Smooth muscle cell (in vitro differentiated cells): ENCODE results near the gene MYOT. TPM values are rescaled to one million over a fixed set of nuclear protein-coding genes. Genes with fewer than 3 reads are reported as not detected.

Source experiments
- DNase-seq: peaks from one replicate; lab custom pipeline; 2025; ENCODE audit not compliant: unreplicated experiment; lab: John Stamatoyannopoulos, UW
- H2AFZ ChIP-seq: fragments of 200-600 bp; sonication (generic); 2 replicates; pipeline ENCODE4 v1.6.0; 2016; ENCODE audit warnings: antibody characterized with exemption, low read depth, mild to moderate bottlenecking
- H3F3A ChIP-seq: fragments of 200-600 bp; sonication (generic); 2 replicates; pipeline ENCODE4 v1.6.0; 2017; ENCODE audit warnings: antibody characterized with exemption, low read depth
- H3K27ac ChIP-seq: fragments of 200-600 bp; sonication (generic); 2 replicates; pipeline ENCODE4 v1.5.1; 2016; ENCODE audit warnings: low read depth, mild to moderate bottlenecking
- H3K27me3 ChIP-seq: fragments of 200-600 bp; sonication (generic); 2 replicates; pipeline ENCODE4 v1.6.1; 2016; ENCODE audit warnings: low read depth, mild to moderate bottlenecking
- H3K36me3 ChIP-seq: fragments of 200-600 bp; sonication (generic); 2 replicates; pipeline ENCODE4 v1.5.1; 2016; ENCODE audit warnings: low read depth
- H3K4me1 ChIP-seq: fragments of 200-600 bp; sonication (generic); 2 replicates; pipeline ENCODE4 v1.5.1; 2016; ENCODE audit warnings: low read depth
- H3K4me2 ChIP-seq: fragments of 200-600 bp; sonication (generic); 2 replicates; pipeline ENCODE4 v1.6.0; 2016; ENCODE audit warnings: mild to moderate bottlenecking
- H3K4me3 ChIP-seq: fragments of 200-600 bp; sonication (generic); 2 replicates; pipeline ENCODE4 v1.5.1; 2016; ENCODE audit warnings: mild to moderate bottlenecking
- H3K79me2 ChIP-seq: fragments of 200-600 bp; sonication (generic); 2 replicates; pipeline ENCODE4 v1.6.0; 2016; ENCODE audit warnings: low read depth, mild to moderate bottlenecking
- H3K9ac ChIP-seq: fragments of 200-600 bp; sonication (generic); 2 replicates; pipeline ENCODE4 v1.6.0; 2016; ENCODE audit warnings: low read depth
- H3K9me3 ChIP-seq: fragments of 200-600 bp; sonication (generic); replicated peaks from 2 replicates; pipeline ENCODE4 v1.5.1; 2016; ENCODE audit warnings: low read depth
- H4K20me1 ChIP-seq: fragments of 200-600 bp; sonication (generic); 2 replicates; pipeline ENCODE4 v1.6.0; 2016; ENCODE audit warnings: low read depth
- CTCF ChIP-seq: fragments of 200-600 bp; sonication (generic); IDR thresholded peaks from 2 replicates; pipeline ENCODE4 v1.5.1; 2017; ENCODE audit warnings: borderline replicate concordance, mild to moderate bottlenecking, antibody characterized with exemption; ENCODE audit not compliant: insufficient read depth, poor library complexity, severe bottlenecking
- WGBS: methylation state at CpG from one replicate; pipeline ENCODE4 v1.1.7; 2016; ENCODE audit warnings: low lambda C conversion rate; 5-methylcytosine and 5-hydroxymethylcytosine counted together
- polyA plus RNA-seq: library from polyadenylated mRNA; unstranded; fragments of >200 nt; fragmentation: Nextera tagmentation; extraction: Ambion mirVana; gene quantifications from 2 replicates; pipeline ENCODE4 v1.2.1, GENCODE V29; 2016
- total RNA-seq: library from RNA; depleted of rRNA; stranded (reverse); fragments of >200 nt; gene quantifications from 2 replicates; pipeline ENCODE4 v1.2.3, GENCODE V29; 2014

The MYOT gene
- total RNA-seq (not detected in 2 replicates), polyA plus RNA-seq (0.07 and 0.29 TPM in 2 replicates)

- H3K79me2 ChIP-seq: no peaks in the 10 kb centered on the region
- no peak within 1 kb of the TSS for H3K9ac ChIP-seq
- H3K4me2 ChIP-seq: no peak within 1 kb of the TSS
- H3K27me3 ChIP-seq: peaks cover 12% of the 10 kb centered on the region
- H3K4me1 ChIP-seq: no peaks in the 10 kb centered on the region
- H3K4me3 ChIP-seq: no peak within 1 kb of the TSS
- WGBS: 62% methylated on average over 3 of the region's 3 CpGs
- H3F3A ChIP-seq: no peaks in the 10 kb centered on the region
- no peak for TF ChIP-seq CTCF
- H2AFZ ChIP-seq: no peak within 1 kb of the TSS
- no peaks in the 10 kb centered on the region for H3K36me3 ChIP-seq
- DNase-seq: no peak
- H3K9me3 ChIP-seq: no peaks in the 10 kb centered on the region
- H4K20me1 ChIP-seq: no peaks in the 10 kb centered on the region
- no peak within 1 kb of the TSS for H3K27ac ChIP-seq
These were observed at the start of gene MYOT for GRCh38 chr5:137867664-137868063. MYOT (plus strand) TSS chr5:137867860; CDS start chr5:137870652, 2,792 bp downstream.

DNA sequence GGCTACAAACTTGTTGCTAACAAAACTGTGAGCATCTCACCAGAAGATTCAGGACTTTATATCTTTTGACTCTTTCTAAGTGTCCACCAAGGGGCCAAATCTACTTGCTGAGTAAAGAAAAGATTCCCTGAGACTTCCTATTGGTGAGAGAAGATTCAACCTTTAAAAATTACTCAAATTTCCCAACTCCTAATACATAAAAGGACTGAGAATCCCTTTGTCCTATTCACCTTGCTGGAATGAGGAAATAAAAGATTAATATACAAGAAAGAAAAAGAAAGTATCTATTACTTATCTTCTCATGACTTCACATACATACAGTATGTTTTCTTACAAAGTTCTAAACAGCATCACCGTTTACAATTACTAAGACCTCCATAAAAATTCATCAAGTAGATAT, 47.9 kb upstream of the MYOT start:
- H3K27ac ChIP-seq: no peak overlapping the region
- DNase-seq: no peak
- H3F3A ChIP-seq: no peaks in the 10 kb centered on the region
- no peak overlapping the region for H3K9ac ChIP-seq
- H3K4me2 ChIP-seq: no peak overlapping the region
- H2AFZ ChIP-seq: no peak overlapping the region
- H3K27me3 ChIP-seq: peaks cover 9% of the 10 kb centered on the region
- H4K20me1 ChIP-seq: no peaks in the 10 kb centered on the region
- no peak for TF ChIP-seq CTCF
- no peaks in the 10 kb centered on the region for H3K79me2 ChIP-seq
- WGBS: 86% methylated on average over 1 of the region's 1 CpG
- H3K4me3 ChIP-seq: no peak overlapping the region
- H3K4me1 ChIP-seq: no peaks in the 10 kb centered on the region
- no peaks in the 10 kb centered on the region for H3K9me3 ChIP-seq
- H3K36me3 ChIP-seq: no peaks in the 10 kb centered on the region

DNA sequence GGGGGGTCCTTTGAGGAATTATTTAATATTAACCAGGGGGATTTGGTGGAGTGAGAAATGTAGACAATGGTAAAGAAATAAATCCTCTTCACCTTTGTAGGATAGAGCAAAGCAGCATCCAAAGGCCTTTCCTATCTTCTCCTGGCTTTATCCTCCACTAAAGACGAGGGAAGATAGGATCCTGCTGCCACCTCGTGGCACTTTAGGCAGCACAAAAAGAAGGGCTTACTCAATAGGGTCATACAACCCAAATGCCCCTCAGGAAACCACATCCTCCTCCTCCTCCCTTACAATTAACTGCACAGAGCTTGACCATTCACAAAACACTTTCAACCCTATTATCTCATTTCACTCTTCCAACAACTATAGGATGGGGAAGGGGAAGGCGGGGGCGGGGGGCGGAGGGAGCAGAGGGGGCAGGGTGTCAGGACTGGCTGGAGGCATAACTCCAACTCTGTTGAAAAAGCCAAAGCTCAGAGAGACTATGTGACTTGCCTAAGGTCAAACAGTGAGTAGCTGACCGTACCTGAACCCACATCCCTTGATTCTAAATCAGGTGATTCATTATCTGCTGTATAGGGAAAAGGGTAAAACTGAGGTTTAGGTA, 45.4 kb upstream of the MYOT start:
- 29% methylated on average over 6 of the region's 6 CpGs for WGBS
- Histone ChIP-seq H3K4me2 (no peak overlapping the region), H3K27ac (no peak overlapping the region), H3K4me3 (no peak overlapping the region), H3K79me2 (no peaks in the 10 kb centered on the region), H3K9me3 (no peaks in the 10 kb centered on the region), H4K20me1 (no peaks in the 10 kb centered on the region), H3K36me3 (no peaks in the 10 kb centered on the region), H3K9ac (no peak overlapping the region), H3K27me3 (peaks cover 9% of the 10 kb centered on the region), H3K4me1 (no peaks in the 10 kb centered on the region), H3F3A (no peaks in the 10 kb centered on the region), H2AFZ (no peak overlapping the region)
- no peak for DNase-seq
- TF ChIP-seq CTCF: peak; percentile 44

GRCh38 chr5:137822984-137823383, 44.7 kb upstream of the MYOT start:
- Histone ChIP-seq H3F3A (no peaks in the 10 kb centered on the region), H3K27ac (no peak overlapping the region), H3K4me2 (no peak overlapping the region), H2AFZ (no peak overlapping the region), H3K9ac (no peak overlapping the region), H3K27me3 (peaks cover 9% of the 10 kb centered on the region), H3K9me3 (no peaks in the 10 kb centered on the region), H4K20me1 (no peaks in the 10 kb centered on the region), H3K79me2 (no peaks in the 10 kb centered on the region), H3K36me3 (no peaks in the 10 kb centered on the region), H3K4me1 (no peaks in the 10 kb centered on the region), H3K4me3 (no peak overlapping the region)
- no peak for DNase-seq
- WGBS: 44% methylated on average over 1 of the region's 1 CpG
- no peak for TF ChIP-seq CTCF
